MM.1S (cell line): ENCODE measurements around the gene MATN1.

Experiments used
- DNase-seq: peaks from one replicate; pipeline ENCODE4 v3.0.0-alpha.2; 2015
- H2AFZ ChIP-seq: fragments of 300-600 bp; sonication (generic); 2 replicates; pipeline ENCODE4 v1.6.0; 2016; ENCODE audit warnings: antibody characterized with exemption, low read length
- H3F3A ChIP-seq: fragments of 300-600 bp; sonication (generic); 2 replicates; pipeline ENCODE4 v1.6.1; 2016; ENCODE audit warnings: mild to moderate bottlenecking, antibody characterized with exemption, low read length, moderate library complexity, mixed read lengths; ENCODE audit not compliant: insufficient read depth
- H3K27ac ChIP-seq: fragments of 300-600 bp; sonication (generic); 2 replicates; pipeline ENCODE4 v1.5.1; 2016; ENCODE audit warnings: mild to moderate bottlenecking, low read length
- H3K27me3 ChIP-seq: fragments of 300-600 bp; sonication (generic); replicated peaks from 2 replicates; pipeline ENCODE4 v1.6.0; 2016; ENCODE audit warnings: low read length; ENCODE audit not compliant: insufficient read depth
- H3K36me3 ChIP-seq: fragments of 300-600 bp; sonication (generic); replicated peaks from 2 replicates; pipeline ENCODE4 v1.6.1; 2016; ENCODE audit warnings: mild to moderate bottlenecking, low read length, mixed read lengths; ENCODE audit not compliant: insufficient read depth
- H3K4me1 ChIP-seq: fragments of 300-600 bp; sonication (generic); 2 replicates; pipeline ENCODE4 v1.6.1; 2016; ENCODE audit warnings: low read length, mixed read lengths
- H3K4me2 ChIP-seq: fragments of 300-600 bp; sonication (generic); 2 replicates; pipeline ENCODE4 v1.6.0; 2016; ENCODE audit warnings: low read depth, low read length
- H3K4me3 ChIP-seq: fragments of 300-600 bp; sonication (generic); 2 replicates; pipeline ENCODE4 v1.5.1; 2016; ENCODE audit warnings: low read length, mixed read lengths
- H3K79me2 ChIP-seq: fragments of 300-600 bp; sonication (generic); 2 replicates; pipeline ENCODE4 v1.6.1; 2016; ENCODE audit warnings: mixed run types, low read length, mixed read lengths
- H3K9ac ChIP-seq: fragments of 300-600 bp; sonication (generic); 2 replicates; pipeline ENCODE4 v1.6.1; 2016; ENCODE audit warnings: low read length, mixed read lengths
- H3K9me2 ChIP-seq: fragments of 300-600 bp; sonication (generic); replicated peaks from 2 replicates; pipeline ENCODE4 v1.6.1; 2016; ENCODE audit warnings: mild to moderate bottlenecking, low read length, mixed read lengths; ENCODE audit not compliant: insufficient read depth
- H3K9me3 ChIP-seq: fragments of 300-600 bp; sonication (generic); replicated peaks from 2 replicates; pipeline ENCODE4 v1.6.1; 2016; ENCODE audit warnings: mild to moderate bottlenecking, low read length, mixed read lengths; ENCODE audit not compliant: insufficient read depth
- H4K20me1 ChIP-seq: fragments of 300-600 bp; sonication (generic); 2 replicates; pipeline ENCODE4 v1.6.1; 2016; ENCODE audit warnings: mild to moderate bottlenecking, low read length, moderate library complexity, mixed read lengths; ENCODE audit not compliant: insufficient read depth
- CTCF ChIP-seq: fragments of 300-600 bp; sonication (generic); IDR thresholded peaks from 2 replicates; pipeline ENCODE4 v1.5.1; 2016; ENCODE audit warnings: antibody characterized with exemption, low read length, mixed read lengths
- EZH2 ChIP-seq: fragments of 300-600 bp; sonication (generic); optimal IDR thresholded peaks from 2 replicates; pipeline ENCODE3; 2017; ENCODE audit warnings: low read depth, mild to moderate bottlenecking, antibody characterized with exemption, low read length, mixed read lengths
- EZH2phosphoT487 ChIP-seq: fragments of 300-600 bp; sonication (generic); IDR thresholded peaks from 2 replicates; pipeline ENCODE4 v1.6.1; 2018; ENCODE audit warnings: antibody characterized with exemption, low read length

The MATN1 gene

DNA sequence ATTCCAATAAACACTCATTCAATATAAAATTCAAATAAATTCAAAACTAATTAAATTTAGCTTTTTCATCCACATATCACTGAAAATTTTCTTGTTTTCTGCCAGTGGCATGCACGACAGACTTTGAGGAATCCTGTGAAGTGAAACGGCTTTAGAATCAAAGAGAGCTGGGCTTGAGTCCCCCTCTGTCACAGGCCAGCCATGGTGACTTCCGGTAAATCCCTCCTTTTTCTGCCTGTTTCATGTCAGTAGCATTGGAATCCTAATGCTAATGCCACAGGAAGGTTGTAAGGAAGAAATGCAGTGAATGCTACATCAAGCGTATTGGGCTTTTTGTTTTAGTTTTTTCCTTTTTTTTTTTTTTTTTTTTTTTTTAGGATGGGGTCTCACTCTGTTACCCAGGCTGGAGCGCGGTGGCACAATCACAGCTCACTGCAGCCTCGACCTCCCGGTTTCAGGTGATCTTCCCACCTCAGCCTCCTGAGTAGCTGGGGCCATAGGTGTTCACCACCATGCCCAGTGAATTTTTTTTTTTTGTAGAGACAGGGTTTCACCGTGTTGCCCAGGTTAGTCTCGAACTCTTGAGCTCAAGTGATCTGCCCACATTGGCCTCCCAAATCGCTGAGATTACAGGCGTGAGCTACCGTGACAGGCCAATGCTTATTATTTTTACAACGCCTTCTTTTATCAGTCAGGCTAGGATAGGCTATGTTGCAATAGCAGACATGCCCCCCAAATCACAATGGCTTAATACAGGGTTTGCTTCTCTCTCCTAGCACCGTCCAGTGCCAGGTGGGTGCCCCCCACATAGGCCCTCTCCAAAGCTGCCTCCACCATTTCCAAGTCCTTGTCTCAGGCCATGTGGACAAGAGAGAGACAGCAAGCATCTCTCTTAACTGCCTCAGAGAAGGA lies 3.6 kb upstream of the MATN1 start:
- Histone ChIP-seq H3K79me2 (no peaks in the 10 kb centered on the region), H3K36me3 (no peaks in the 10 kb centered on the region), H3K4me3 (no peak overlapping the region), H3K27ac (no peak overlapping the region), H3K4me2 (no peak overlapping the region), H3K9me3 (no peaks in the 10 kb centered on the region), H3K9ac (no peak overlapping the region), H3F3A (no peaks in the 10 kb centered on the region; the same call in 1 of the 2 replicates), H3K27me3 (no peaks in the 10 kb centered on the region), H3K9me2 (no peaks in the 10 kb centered on the region), H2AFZ (no peak overlapping the region), H3K4me1 (no peaks in the 10 kb centered on the region), H4K20me1 (no peaks in the 10 kb centered on the region)
- no peak for DNase-seq
- TF ChIP-seq EZH2phosphoT487 (no peak), EZH2 (no peak), CTCF (no peak)

GRCh38 chr1:30726236-30726635 lies 2.9 kb upstream of the MATN1 start:
- TF ChIP-seq EZH2phosphoT487 (no peak), EZH2 (no peak), CTCF (no peak)
- Histone ChIP-seq H3K36me3 (no peaks in the 10 kb centered on the region), H4K20me1 (no peaks in the 10 kb centered on the region), H2AFZ (no peak overlapping the region), H3K27me3 (no peaks in the 10 kb centered on the region), H3K9ac (no peak overlapping the region), H3F3A (no peaks in the 10 kb centered on the region; the same call in 1 of the 2 replicates), H3K9me2 (no peaks in the 10 kb centered on the region), H3K27ac (no peak overlapping the region), H3K4me1 (no peaks in the 10 kb centered on the region), H3K4me2 (no peak overlapping the region), H3K79me2 (no peaks in the 10 kb centered on the region), H3K9me3 (no peaks in the 10 kb centered on the region), H3K4me3 (no peak overlapping the region)
- no peak for DNase-seq

GRCh38 chr1:30725450-30726095 lies 2.2 kb upstream of the MATN1 start:
- no peak overlapping the region for H3K4me2 ChIP-seq
- H3K4me1 ChIP-seq: no peaks in the 10 kb centered on the region
- H3K4me3 ChIP-seq: no peak overlapping the region
- H3K9ac ChIP-seq: no peak overlapping the region
- H3K79me2 ChIP-seq: no peaks in the 10 kb centered on the region
- H3K9me3 ChIP-seq: no peaks in the 10 kb centered on the region
- H2AFZ ChIP-seq: no peak overlapping the region
- H3K27ac ChIP-seq: no peak overlapping the region
- no peaks in the 10 kb centered on the region for H4K20me1 ChIP-seq
- no peaks in the 10 kb centered on the region for H3K36me3 ChIP-seq
- no peaks in the 10 kb centered on the region for H3K9me2 ChIP-seq
- H3K27me3 ChIP-seq: no peaks in the 10 kb centered on the region
- H3F3A ChIP-seq: no peaks in the 10 kb centered on the region
- DNase-seq: no peak
- TF ChIP-seq CTCF (no peak), EZH2phosphoT487 (no peak), EZH2 (no peak)
